GM18867 (cell line): ENCODE results near the gene CTSD.
"Not testable (repeated sequence)": the region's sequence is repeated elsewhere in the genome, so short reads cannot be mapped to it uniquely, and the experiment has no call there.

Experiments
- ATAC-seq: cut with Tn5 transposase; IDR thresholded peaks from one replicate; pipeline ENCODE4 v1.9.1; 2021; ENCODE audit warnings: mild to moderate bottlenecking, moderate library complexity; ENCODE audit not compliant: unreplicated experiment

CTSD gene

DNA sequence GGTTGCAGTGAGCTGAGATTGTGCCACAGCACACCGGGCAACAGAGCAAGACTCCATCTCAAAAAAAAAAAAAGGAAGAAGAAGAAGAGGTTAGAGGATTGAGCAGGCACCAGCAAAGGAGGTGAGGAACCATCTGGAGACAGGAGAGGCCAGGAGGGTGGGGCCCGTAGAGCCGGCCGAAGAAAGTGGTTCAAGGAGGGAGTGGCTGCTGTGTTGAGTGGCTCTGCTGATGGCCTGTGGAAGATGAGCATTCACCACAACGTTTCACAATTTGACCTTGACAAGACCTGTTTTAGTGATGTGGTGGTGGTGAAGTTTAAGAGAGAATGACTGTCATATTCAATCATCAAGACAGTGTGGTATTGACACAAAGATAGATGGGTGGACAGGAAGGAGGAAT, 6.8 kb upstream of the CTSD start:
- no peak for ATAC-seq

DNA sequence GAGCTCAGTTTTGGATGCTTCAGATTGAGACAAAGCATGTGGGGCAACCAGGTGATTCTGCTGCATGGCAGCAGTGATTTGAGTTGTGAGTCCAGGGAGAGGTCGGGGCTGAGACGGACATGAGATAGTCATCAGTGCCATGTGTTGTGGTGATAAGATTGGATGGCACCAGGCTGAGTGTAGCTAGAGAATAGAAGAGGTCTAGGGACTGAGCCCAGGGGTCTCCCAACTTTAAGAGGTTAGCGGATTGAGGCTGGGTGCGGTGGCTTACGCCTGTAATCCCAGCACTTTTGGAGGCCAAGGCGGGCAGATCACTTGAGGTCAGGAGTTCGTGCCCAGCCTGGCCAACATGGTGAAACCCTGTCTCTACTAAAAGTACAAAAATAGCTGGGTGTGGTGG, 6.3 kb upstream of the CTSD start:
- no peak for ATAC-seq

DNA sequence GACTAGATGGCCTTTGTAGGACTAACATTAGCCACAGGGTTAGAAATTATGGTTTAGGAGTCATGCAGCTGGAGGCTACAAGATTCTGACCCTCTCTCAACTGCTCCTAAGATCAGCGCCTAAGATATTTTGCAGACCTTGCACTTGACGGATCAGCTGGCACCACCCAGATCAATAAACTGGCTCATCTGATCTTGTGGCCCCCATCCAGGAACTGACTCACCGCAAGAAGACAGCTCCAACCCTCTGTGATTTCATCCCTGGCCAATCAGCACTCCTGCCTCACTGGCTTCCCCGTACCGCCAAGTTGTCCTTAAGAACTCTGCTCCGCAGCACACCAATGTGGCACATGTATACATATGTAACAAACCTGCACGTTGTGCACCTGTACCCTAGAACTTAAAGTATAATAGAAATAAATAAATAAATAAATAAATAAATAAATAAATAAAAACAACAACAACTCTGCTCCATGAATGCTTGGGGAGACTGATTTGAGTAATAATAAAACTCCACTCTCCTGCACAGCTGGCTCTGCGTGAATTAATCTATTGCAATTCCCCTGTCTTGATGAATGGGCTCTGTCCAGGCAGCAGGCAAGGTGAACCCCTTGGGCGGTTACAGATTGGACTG, 5.7 kb upstream of the CTSD start:
- ATAC-seq = not testable (repeated sequence)

DNA sequence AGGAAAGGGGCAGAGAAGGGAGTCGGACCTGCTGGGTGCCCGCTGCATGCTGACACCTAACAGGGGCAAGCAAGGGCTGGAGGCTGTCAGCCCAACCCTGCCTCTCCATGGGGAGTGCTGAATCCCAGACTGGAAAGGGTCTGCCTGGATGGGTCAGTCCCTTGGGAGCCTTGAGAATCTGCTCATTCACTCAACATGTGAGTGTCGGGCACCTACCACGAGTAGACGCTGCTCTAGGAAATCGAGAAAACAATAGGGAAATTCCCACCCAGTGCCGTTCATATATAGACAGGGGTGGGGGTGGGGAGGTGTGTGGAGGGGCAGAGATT, 4.4 kb upstream of the CTSD start:
- no peak for ATAC-seq

DNA sequence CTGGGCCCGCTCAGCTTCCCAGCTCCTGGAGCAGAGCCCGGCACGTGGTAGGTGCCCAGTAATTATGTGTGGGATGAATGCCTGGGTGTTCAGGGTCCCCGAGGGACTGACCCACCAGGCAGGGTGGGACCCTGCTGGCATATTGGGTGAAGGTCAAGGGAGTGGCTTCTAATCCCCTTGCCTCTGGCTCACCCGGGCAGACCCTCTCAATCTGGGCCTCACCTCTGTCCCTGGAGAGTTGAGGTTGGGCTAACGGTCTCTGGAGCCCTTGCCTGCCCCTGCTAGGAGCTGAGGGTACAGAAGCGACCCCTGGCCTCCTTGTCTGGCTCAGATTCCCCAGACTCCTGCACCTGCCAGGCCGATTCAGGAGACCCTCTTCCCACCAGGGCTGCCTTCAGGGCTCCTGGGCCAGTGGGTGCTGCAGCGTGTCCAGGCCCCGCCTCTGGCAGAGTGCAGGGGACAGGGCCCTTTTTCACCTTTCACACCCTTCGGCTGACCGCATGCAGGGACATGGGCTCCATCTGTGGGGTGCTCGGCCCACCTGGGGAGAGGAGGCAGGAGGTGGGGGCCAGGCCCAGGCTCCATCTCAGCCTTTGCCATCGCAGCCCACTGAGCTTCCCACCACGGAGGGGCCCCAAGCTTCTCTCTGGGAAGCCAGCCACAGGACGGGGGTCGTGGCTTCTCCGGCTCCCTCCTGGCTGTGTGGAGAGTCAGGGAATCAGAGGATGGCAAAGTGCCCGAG, 3.8 kb upstream of the CTSD start:
- ATAC-seq = no peak

DNA sequence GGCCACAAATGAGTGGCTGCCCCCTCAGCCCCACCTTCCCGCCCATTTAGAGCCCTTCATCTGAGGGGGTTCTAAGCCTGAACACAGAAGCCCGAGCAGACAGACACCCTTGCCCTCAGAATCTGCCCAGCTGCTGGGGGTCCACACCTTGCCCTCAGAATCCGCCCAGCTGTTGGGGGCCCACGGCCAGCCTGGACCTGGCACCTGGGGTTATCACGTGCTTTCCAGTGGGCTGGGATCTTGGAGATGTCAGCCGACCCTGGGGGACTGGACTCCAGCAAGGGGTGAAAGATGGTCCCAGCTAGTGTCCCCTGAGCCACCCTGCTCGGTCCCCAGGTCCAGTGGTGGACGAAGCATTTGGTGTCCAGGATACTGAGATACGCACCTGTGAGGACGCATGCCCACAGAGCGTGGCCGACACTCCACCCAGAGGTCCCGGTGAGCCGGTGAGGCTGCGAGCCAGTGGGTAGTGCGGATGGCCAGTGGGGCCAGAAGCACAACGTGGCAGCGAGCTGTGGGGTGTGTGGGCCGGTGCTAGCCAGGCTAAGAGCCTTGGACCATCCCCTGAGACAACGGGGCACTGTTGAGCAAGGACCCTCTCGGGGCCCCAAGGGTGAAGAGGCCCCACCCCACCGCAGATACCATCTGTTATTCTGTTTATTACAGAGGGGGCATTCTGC, 3.1 kb upstream of the CTSD start:
- ATAC-seq = no peak

DNA sequence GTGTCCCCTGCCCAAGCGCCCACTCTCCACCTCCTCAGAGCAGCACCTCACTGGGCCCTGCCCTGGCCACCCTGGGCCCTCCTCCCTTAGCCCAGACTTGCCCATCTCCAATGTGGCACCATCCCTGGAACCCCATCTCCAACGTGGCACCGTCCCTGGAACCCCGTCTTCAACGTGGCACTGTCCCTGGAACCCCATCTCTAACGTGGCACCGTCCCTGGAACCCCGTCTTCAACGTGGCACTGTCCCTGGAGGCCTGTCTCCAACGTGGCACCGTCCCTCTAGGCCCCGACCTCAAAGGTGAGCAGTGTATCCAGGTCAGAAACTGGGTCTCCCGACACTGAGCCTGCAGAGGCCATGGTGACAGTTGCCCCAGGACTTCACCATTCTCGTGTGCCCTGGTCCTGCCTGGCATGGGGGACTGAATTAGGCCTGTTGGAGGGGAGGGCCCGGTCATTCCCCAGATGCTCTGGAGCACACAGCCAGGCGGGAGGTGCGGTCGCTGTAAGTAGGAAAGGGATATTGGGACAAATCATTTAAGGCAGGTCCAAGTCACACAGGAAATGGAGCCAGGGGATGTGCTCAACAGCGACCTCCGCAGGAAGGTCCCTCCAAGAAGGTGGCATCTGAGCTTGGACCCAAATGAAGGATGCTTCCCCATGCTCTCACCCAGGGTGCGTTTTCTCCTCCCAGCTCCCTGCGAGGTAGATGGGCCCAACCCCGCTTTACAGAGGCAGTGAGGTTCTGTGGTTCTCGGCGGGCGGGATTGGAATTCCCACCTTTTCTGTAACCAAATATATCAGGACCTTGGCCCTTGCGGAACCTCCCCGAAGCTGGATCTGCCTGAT, 2.4 kb upstream of the CTSD start:
- ATAC-seq = no peak

DNA sequence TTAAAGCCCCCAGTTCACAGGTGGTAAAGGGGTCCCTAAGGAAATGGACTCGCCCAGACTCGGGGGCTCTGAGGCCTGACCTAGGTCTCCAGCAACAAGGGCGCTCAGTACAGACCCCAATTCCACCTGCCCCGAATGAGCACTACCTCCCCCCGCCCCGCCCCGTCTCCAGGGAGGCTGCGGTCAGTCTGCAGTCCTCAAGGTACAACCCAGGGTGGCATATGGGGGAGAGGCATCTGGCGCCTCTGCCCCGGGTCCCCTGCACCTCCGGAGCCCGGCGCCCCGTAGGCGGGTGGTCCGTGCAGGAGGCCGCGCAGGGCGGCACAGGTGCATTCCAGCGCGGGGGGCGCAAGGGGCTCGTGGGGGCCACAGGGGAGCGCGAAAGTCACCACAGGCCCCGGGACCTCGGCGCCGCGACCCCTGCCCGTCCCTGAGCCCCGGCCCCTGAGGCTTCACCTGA, 361 bp downstream of the CTSD start:
- ATAC-seq = peak; percentile 27

DNA sequence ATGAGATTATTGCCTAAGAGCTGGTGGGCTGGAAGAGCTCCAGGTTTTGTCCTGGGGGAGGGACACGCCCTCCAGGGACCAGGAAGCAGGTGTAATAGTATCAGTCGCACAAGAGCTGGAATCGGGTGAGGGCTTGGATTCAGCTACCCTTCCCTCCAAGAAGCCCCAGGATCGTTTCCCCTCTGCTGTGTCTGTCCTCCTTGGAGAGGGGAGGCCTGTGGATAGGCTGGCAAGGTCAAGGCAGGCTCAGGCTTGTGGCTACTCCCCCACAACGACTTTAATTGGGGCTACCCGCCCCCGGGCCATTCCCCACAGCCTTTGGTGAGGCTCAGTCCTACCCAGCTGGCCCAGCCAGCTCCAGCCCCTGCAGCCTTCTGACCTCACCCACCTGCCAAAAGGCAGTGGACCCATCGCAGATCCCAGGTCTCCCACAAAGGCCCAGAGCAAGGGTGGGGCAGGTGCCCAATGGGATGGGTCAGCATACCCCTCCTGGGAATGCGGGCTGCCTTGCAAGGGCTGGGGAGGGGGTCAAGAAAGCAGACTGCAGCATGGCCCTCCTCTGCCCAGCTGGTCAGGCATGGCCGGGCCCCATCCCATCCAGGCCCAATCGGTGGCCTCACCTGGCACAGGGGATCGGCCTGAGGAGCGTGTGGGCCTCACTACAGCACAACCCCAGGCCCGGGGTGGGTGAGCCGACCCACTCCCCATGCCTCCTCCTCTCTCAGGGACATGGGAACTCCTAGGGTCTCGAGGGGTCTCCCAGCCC, 1.0 kb downstream of the CTSD start:
- ATAC-seq = no peak

DNA sequence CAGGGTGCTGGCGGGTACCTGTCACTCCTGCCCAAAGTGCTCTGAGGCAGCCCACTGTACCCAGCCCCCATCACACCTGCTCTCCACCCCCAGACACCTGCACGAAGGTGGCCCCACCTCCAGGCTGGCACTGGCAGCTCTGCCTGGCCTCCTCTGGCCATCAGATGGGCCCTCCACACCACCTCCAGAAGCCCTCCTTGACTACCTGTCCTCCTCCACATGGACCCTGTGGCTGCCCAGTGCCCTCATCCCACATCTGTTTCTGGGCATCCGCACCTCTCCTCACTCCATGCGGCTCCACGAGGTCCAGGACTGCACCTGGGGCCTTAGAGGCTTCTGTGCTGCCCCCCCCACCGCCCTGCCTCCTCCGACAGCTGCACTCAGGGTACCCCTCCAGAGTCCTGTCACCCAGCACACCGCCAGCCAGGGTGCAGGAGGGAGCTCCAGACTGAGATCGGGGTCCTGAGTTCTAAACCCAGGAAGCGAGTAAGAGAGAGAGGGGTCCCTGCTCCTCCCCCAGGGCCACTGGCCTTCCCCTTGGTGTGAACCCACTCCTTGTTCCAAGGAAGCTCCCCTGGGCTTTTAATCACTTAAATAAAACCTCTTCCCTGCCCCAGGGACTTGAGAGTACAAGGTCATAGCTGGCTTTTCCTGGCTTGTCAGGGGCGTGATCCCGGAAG, 1.7 kb downstream of the CTSD start:
- ATAC-seq = no peak

DNA sequence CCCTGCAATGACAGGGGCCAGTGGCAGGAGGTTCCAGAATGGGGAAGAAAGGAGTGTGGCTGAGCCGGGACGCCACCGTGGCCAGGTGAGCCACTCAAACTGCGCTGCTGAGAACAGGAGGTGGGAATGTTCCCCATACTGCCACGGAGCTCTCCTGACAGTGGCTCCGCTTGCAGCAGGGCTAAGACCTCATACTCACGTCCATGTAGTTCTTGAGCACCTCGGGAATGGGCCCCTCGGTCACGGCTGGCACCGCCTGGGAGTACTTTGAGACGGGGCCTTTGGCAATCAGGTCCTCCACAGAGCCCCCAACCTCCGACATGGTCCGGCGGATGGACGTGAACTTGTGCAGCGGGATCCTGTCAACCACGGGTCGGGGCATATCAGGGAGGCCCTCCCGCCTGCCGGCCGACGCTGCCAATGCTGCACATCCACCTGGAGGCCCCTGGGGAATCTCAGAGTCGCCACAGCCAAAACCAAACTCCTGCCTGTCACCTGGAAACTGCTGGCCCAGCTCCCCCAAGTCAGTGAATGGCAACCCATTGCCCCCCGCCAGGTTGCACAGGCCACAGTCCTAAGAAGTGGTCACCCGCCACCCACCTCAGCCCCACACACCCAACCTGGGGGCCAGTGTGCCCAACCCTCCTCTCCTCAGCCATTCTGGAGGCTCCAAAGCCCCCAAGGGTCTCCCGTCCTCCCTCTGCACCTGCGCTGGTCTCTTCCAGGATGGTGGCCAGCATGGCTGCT, 2.4 kb downstream of the CTSD start:
- ATAC-seq = no peak

DNA sequence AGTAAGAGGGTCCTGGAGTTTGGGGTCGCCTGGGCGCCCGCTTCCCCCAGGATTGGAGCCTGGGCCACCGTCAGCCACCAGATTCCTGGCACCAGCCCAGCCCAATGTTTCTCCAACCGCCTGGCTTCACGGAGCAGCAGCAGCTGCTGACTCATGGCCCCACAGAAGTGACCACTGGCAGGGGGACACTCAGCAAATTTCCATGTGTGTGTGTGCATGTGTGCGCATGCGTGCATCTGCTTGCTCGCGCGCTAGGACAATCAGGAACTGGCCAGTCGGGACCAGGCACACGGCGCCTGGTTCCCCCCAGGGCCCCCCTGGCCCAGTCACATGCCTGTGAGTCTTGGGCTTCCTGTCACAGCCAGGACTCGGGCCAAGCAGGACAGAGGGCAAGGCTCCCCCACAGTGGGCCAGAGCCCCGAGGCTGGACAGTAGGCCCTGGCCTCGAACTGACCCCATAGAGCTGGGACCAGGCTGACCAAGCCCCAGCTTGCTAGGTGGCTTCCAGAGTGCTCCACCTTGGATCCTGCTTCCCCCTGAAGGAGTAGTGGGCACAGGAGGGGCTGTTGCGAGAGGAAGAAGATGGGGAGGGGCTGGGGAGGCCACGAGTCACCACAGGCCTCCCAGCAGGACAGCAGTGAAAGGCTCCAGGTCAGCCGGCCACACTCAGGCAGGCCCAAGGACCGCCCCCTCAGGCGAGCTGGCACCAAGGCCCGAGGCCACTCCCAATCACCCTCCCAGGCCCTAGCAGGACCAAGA, 3.2 kb downstream of the CTSD start:
- ATAC-seq = no peak

DNA sequence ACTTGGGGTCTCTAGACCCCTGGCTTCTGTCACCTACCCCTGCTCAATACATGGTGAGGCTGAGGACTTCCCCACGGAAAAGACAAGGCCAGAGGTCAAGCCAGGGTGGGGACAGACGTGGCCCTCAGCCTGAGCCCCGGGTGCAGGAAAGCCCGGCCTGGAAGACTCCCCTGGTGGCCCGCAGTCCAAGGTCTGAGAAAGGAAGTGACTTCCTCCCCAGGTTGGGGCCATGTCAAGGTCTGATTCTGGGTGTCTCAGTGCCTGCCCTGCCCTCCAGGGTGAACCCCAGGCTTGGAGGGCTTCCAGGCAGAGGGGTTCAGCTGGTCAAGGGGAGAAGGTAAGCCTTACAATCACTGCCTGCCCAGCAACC, 3.9 kb downstream of the CTSD start:
- ATAC-seq = no peak

DNA sequence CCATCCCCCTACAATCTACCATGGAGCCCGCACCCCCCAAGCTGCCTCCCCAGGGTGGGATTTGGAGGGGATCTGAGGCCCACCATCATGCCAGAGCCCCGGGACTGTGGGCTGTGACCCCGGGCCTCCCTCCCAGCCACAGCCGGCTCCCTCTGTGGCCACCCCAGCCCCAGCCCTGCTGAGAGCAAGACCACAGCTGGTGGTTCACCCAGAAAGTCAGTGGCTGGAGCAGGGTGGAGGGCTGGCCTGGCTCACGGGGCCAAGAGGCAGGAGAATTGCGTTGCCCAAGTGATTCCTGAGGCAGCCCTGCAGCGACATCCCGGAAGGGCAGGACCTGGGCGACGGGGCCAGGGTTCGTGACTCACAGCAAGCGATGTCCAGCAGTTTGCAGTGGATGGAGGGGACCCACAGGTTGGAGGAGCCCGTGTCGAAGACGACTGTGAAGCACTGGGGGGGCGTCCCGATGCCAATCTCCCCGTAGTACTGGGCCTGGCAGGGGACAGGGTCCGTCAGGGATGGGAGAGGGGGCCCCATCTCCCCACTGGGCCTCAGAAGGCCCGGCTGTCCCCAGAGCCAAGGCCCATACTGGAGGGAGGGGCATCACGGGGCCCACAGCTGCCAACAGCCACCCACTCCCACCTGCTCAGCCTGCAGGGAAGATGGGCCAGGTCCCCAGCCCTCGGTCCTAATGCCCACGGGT, 4.4 kb downstream of the CTSD start:
- no peak for ATAC-seq

DNA sequence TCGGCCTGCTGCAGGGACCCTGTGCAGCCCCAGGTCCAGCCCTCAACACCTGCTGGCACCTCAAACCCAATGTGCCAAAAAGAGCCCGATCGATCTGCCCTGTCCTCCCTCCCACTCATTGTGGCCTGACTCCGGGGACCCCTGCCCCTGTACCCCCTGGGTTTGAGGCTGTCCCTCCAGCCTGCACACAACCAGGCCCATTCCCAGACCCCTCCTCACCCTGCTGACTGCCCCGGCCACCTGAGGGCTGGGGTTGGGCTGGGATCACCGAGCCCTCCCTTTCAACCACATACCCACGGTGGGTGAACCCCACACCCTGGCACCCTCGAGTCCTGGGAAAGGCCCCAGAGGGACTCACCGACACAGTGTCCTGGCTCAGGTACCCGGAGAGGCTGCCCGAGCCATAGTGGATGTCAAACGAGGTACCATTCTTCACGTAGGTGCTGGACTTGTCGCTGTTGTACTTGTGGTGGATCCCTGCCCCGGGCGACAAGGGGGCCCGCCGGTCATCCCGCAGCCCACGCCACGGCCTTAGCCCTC, 5.0 kb downstream of the CTSD start:
- ATAC-seq = no peak

DNA sequence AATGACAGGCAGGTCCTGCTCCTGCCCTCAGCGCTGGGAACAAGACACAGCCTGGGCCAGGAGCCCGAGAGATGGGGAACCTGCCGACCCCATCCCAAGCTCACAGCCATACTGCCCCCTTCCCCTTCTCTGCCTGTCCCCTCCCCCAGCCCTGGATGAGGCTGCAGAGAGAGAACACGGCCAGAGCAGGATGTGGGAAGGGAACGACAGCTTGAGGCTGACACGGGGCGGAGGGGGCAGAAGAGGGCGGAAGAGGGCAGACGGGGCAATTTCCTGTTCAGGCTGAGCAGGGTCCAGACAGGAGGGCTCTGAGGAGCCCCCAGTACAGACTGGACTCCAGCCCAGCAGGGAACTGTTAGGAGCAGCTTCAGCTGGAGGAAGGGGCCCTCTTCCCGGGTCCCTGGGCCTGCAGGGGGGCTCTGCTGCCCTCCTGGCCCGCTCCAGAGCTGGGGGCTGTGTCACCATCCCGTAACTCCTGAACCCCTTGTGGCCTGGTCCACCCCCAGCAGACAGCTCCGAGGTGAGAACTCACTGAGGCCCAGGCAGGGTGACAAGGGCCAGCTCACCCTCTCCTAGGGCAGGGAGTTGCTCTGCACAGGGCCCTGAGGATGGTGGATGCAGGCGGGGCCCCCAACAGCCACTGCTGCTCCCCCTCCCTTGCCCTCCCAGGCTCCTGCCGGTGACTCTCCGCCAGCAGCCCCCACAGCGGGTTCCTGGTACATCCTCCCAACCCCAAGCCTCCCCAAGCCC, 5.7 kb downstream of the CTSD start:
- no peak for ATAC-seq
